ENCODE data around the gene GOLGB1.

The GOLGB1 gene

DNA sequence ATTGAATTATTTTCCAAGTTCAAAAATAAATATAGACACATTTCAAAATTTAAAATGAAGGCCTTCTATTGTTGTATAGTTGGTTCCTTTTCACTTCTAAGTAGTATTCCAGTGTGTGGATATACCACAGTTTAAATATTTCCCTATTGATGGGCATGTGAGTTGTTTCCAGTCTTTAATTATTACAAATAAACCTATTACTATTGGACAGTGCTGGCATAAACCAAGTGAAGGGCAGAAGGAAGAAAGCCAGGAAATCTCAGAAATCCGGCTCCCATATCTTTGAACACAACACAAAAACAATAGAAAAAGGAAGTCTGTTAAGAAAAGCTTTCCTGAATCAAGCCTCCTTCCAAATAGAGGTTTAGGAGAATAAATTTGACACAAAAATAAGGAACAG, 26.1 kb downstream of the GOLGB1 start:
- DNase-seq (ENCODE audit: low spot score): no peak
- TF ChIP-seq, protein P1, sequence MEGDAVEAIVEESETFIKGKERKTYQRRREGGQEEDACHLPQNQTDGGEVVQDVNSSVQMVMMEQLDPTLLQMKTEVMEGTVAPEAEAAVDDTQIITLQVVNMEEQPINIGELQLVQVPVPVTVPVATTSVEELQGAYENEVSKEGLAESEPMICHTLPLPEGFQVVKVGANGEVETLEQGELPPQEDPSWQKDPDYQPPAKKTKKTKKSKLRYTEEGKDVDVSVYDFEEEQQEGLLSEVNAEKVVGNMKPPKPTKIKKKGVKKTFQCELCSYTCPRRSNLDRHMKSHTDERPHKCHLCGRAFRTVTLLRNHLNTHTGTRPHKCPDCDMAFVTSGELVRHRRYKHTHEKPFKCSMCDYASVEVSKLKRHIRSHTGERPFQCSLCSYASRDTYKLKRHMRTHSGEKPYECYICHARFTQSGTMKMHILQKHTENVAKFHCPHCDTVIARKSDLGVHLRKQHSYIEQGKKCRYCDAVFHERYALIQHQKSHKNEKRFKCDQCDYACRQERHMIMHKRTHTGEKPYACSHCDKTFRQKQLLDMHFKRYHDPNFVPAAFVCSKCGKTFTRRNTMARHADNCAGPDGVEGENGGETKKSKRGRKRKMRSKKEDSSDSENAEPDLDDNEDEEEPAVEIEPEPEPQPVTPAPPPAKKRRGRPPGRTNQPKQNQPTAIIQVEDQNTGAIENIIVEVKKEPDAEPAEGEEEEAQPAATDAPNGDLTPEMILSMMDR (conservative IDR thresholded peaks at IDR 0.05; ENCODE audit: low read depth): no peak
- ChIA-PET POLR2A (ENCODE audit: low non-redundant PET) (no interaction called here), CTCF (no interaction called here)
- H3K27ac ChIP-seq: no peak overlapping the region

DNA sequence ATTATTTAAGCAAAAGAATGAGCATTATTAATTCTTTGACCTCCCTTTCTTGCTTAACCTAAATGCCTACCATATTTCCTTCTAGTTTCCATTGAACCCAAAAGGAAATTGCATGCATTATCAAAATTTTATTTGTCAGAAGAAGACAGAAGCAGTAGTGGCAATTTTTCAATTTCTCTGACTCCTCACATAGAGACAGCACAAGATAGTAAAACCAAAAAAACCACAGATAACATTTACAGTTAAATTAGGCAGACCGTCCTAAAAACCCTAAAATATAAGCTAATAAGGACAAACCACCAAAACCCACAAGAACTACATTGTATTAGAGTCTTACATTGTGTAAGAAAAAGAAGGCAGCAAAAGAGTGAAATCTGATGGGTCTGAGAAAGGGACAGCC, 27.1 kb downstream of the GOLGB1 start:
- ChIA-PET CTCF (interaction anchor here (0.6 kb wide), 1 partner anchor 100 kb away, joined by 3 read pairs; no protein-coding TSS in a partner anchor), POLR2A (ENCODE audit: low non-redundant PET) (no interaction called here)
- TF ChIP-seq, protein P1 (conservative IDR thresholded peaks at IDR 0.05; ENCODE audit: low read depth): no peak

DNA sequence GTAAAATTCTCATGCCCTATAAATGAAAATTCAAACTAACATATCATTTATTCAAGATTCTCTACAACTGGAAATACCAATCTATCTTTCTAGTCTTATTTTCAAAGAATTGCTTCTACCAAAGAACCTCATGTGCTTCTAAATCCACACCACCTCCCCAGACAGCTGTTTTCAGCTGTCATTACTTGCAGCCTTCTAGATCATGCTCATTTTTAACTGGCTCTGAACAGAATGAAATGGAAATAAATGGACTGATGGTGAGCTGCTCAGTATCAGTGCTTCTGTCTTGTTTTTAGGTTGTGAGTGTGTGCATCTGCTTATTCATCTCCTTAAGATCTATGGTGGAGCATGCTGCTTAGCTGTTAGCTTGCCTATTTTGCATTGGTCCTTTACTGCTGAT, 29.4 kb downstream of the GOLGB1 start:
- TF ChIP-seq, protein P1 (conservative IDR thresholded peaks at IDR 0.05; ENCODE audit: low read depth): no peak
- ChIA-PET CTCF (no interaction called here), POLR2A (ENCODE audit: low non-redundant PET) (no interaction called here)
- H3K27ac ChIP-seq: no peak overlapping the region
- no peak for DNase-seq (ENCODE audit: low spot score)

More for the DNA sequence above, 27.1 kb downstream of the GOLGB1 start:
- DNase-seq (ENCODE audit: low spot score): no peak
- H3K27ac ChIP-seq: no peak overlapping the region

DNA sequence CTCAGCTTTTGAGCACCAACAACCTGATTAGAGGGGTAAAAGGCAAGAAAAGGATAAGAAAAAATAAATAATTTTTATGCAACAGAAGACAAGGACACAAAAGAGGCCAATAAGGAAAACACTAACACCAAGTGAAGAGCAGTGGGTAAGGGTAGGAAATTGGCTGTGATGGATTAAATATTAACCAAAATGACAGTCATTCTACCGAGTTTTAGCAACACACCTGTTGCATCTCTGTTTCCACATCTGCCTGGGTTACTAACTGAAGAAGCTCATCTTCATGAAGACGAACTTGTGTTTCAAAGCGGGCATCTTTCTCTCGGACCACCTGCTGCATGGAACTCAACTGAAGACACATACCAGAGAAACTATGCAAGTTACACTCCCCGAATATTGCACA, 30.1 kb downstream of the GOLGB1 start:
- no peak overlapping the region for H3K27ac ChIP-seq
- ChIA-PET CTCF (interaction anchor here (0.6 kb wide), 1 partner anchor 16 kb away, joined by 4 read pairs; no protein-coding TSS in a partner anchor), POLR2A (ENCODE audit: low non-redundant PET) (no interaction called here)
- TF ChIP-seq, protein P1 (conservative IDR thresholded peaks at IDR 0.05; ENCODE audit: low read depth): no peak
- DNase-seq (ENCODE audit: low spot score): no peak

DNA sequence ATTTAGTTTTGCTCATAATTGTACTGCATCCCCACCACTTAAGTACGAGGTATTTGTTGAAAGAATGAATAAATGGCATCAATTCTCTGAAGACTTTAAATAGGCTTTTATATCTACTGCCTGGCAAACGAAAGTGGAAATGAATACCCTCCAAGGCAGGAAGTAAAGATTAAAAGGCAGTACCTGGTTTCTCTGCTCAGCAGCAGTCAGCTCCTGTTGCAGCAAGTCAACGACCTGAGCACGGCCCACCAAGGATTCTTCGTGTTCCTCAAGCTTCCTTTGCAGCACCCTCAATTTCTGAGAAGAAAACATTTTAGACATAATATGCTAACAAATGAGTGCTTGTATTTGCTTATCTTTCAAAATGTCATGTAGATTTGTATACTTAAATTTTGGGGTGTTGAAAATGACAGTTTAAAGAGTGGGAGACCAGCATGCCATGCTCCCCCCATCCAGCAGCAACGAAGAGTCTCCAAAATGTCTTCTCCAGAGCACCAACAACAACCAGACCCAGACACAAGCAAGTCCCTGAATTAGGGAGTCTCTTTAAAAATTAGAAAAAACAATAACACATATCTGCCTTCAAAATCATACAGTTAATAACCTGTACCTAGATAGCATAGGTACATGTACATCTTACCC, 31.2 kb downstream of the GOLGB1 start:
- TF ChIP-seq, protein P1 (conservative IDR thresholded peaks at IDR 0.05; ENCODE audit: low read depth): no peak
- no peak for DNase-seq (ENCODE audit: low spot score)
- H3K27ac ChIP-seq: no peak overlapping the region
- POLR2A ChIA-PET (ENCODE audit: low non-redundant PET): no interaction called here
- CTCF ChIA-PET: no interaction called here

DNA sequence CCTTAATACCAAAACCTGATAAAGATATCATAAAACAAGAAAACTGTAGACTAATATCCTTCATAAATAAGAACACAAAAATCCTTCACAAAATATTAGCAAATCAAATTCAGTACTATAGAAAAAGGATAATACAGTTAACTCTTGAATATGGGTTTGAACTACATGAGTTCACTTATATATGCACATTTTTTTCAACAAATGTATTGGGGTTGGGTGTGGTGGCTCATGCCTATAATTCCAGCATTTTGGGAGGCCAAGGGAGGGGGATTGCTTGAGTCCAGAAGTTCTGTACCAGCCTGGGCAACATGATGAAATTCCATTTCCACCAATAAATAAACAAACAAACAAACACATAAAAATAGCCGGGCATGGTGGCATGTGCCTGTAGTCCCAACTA, 39.2 kb downstream of the GOLGB1 start:
- no peak for DNase-seq (ENCODE audit: low spot score)
- H3K27ac ChIP-seq: no peak overlapping the region
- ChIA-PET CTCF (no interaction called here), POLR2A (ENCODE audit: low non-redundant PET) (no interaction called here)
- TF ChIP-seq, protein P1 (conservative IDR thresholded peaks at IDR 0.05; ENCODE audit: low read depth): no peak

Data from RWPE1 (cell line).